HG03135 (cell line): ENCODE results near the gene APBA3.

Experiments
- ATAC-seq: cut with Tn5 transposase; IDR thresholded peaks from one replicate; pipeline ENCODE4 v1.9.1; 2021; ENCODE audit warnings: mild to moderate bottlenecking, moderate library complexity; ENCODE audit not compliant: unreplicated experiment

Gene APBA3

DNA sequence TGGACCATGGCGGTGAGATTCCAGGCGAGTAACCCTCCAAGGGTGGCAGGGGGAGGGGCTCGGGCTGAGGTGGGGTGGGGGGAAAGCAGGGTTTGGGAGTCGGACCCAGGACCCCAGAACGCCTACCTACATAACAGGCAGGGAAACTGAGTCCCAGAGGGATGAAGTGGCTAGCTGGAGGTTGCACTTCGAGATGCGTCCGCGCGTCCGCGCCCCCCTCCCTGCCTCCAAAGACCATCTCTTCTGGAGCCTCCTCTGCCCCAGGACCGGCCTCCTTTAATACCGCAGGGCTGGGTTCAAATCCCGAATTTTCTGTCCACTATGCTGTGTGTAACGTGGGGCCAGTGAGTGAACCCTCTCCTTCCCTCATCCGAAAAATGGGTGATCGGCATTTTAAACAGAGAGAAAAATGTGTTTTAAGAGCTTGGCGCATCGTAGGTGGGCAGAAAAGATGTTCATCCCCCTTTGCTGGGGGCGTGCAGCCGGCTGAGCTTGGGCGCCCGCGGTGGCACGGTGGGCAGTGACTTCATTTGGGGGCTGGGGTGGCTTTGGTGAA is 39.5 kb downstream of the APBA3 start:
- ATAC-seq = no peak

DNA sequence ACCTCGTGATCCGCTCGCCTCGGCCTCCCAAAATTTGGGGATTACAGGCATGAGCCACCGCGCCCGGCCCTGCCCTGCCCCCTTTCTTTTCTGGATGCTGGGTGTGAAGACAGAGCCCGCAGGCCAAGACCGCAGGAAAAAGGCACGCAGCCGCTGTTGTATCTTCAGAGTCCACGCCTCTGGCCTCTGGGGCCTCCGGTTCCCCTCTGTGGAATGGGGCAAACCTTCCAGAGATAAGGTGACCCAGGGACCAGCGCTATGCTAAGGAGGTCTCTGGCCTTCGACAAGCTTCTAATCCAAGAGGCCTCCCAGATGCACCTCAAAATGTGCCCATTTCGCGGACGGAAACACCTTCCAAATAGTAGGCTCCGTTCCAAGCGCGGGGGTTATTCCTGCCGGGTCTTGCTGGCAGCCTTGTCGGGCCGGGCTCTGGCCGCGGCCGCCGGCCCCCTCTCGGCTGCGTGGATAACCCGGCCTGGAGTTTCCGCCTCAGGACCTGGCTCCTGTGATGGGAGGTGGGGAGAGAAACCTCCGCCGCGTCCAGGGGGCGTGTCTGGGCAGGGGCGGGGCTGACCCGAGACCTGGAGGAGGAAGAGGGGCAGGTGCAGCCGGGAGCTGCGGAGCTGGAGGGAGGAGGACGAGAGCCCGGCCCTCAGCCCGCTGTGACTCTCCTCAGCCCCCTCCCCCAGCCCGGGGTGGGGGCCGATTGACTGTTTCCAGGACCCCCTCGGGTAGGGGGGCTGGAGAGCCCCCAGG is 40.2 kb downstream of the APBA3 start:
- no peak for ATAC-seq

DNA sequence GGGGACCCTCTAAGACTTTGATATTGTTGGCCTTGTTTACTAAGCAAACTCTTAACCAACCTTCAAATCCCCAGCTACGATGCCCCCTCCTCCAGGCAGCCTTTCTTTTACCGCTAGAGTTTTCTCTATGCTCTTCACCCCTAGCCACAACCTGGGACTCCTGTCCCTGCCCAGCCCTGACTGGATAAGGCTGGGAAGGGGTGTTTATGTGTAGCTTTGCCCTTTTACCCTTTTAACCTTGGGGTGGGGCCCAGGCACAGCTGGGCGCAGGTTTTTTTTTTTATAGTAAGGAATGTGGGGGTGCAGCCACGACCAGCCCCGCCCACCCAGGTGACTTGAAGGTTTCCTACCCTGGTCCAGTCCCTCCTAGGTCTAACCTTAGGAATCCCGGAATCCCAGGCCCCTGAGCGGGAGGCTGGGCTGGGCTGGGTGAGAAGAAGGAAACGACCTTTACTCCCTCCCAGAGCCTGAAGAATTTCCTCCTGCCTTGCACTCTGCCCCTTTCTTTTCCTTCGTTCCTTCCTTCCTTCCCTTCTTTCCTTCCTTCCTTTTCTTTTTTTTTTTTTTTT is 41.1 kb downstream of the APBA3 start:
- no peak for ATAC-seq

DNA sequence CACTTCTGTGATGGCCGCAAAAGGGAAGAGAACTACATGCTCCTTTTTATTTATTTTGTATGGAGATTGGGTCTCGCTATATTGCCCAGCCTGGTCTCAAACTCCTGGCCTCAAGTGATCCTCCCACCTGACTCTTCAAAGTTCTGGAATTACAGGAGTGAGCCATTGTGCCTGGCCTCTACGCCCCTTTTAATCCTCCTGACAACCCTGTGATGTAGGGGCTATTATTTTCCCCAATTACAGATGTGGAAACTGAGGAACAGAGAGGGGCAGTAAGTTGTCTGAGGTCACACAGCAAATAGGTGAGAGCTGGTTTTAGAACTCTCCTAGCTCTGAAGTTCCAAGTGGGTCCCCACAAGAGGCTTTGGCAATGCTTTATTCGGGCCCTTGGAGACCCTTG is 41.6 kb downstream of the APBA3 start:
- no peak for ATAC-seq

DNA sequence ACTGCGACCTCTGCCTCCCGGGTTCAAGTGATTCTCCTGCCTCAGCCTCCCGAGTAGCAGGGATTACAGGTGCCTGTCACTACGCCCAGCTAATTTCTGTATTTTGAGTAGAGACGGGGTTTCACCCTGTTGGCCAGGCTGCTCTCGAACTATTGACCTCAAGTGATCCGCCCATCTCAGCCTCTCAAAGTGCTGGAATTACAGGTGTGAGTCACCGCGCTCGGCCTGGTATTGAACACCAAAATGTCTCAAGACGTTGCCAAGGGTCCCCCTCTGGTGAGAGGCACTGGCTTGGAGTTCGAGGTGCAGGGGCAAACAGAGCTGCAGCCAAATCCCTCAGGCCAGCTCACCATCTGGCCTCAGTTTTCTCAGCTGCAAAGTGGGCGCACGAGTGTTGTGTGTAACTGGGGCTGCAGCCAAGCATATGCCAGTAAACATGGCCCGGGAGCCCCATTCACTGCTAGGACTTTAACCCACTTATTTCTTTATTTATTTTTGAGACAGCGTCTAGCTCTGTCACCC is 45.3 kb downstream of the APBA3 start:
- ATAC-seq = no peak

DNA sequence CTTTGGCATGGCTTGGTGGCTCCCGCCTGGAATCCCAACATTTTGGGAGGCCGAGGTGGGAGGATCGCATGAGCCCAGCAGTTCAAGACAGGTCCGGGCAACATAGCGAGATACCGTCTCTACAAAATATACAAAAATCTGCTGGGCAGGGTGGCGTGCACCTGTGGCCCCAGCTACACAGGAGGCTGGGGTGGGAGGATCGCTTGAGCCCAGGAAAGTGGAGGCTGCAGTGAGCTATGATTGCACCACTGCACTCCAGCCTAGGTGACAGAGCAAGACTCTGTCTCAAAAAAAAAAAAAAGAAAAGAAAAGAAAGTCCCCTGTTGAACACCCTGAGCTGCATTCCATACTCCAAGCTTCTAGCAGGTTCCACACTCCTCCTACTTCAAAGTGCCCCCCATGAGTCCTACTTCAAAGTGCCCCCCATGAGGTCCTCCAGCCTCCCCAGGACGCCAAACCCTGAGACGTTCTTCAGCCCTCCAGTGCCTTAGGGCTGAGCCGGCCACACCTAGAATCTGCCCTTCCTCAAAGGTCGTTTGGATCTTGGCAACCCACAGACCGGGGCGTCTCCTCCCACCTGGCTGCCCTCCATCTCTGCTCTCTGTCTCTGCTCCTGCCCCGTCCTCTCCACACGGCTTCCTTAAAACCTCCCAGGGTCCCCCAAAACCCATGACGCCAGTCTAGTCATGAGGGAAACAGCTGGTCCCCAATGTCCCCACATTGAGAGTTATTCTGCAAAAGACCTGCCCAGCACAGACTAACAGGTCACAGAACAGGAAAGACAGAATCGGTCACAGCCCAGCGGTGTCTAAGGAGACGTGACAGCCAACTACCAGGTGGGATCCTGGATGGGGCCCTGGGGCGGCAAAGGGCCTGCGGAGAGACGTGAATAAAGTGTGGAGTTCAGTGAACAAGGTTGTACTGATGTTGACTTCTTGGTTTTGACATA is 48.6 kb downstream of the APBA3 start:
- no peak for ATAC-seq

DNA sequence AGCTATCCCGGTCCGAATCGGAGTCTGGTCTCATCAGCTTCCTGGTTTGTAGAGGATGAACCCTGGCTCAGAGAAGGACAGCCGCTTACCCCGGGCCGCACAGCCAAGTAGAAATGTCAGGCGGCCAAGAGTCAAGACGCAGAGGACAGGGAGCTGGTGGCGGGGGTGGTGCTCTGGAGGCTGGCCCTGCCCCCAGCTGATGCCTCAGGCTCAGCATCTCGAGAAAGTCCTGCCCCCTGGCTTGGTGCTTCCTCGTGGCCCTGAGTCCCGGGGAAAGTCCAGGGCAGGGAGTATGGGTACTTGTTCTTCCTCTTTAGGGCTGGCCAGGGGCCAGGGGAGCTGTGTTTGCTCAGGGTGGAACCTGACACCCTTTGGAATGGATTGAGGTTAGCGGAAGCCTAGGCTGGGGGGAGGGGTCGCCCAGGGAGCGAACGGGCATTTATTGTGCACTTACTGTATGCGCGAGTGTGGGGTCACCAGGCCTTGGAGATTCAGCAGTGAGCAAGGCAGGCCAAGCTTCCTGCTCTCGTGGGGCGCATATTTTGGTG is 51.2 kb downstream of the APBA3 start:
- ATAC-seq = no peak

DNA sequence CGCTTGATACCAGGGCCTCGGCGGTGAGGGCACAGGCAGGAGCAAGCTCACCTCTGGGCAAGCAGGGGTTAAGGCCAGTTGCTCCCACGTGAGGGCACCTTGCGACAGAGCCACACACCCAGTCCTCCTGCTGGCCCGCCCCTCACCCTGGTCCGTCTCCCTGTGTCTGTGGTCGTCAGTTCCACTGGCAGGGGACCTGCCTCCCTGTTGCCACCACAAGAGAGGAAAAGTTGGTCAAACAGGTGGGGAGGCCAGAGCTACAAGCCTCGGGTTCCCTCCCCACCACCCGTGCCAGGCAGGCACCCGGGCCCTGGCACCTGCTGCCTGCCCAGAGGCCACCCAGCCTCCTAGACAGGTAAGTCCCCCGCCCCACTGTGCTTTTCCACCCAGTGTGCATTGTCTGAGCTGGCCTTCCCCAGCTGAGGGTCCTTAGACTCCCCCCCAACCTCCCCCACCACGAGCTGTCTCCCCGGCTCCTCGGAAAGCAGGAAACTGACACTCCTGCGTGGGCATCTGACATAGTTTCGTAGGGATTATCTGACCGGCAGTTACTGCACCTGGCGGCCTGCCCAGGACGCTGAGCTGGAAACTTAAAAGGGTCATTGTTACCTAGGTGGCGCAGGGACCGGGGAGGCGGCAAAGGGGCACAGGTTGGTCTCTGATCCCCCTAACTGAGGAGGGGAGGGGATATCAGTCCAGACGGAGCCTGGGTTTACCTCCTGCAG is 53.1 kb downstream of the APBA3 start, which contains the start of gene TJP3:
TJP3 (plus strand) TSS at position 178 of the 725 bp plus-strand sequence. CDS start 20,049 bp downstream, outside the sequence.
- no peak for ATAC-seq

DNA sequence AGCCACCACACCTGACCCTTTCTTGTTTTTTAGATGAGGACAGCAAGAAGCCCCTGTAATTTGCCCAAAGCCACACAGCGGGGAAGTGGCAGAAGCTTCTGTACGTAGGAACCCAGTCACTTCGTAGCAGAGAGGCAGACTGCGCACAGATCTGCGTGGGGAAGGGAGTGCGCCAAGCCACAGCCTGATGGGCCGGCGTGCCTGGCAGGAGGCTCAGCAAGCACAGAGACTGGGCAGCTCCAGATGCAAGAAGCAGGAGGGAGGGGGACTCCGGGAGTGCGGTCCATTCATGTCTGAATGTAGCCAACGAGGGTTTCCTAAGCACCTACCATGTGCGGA is 53.7 kb downstream of the APBA3 start:
- ATAC-seq = no peak

DNA sequence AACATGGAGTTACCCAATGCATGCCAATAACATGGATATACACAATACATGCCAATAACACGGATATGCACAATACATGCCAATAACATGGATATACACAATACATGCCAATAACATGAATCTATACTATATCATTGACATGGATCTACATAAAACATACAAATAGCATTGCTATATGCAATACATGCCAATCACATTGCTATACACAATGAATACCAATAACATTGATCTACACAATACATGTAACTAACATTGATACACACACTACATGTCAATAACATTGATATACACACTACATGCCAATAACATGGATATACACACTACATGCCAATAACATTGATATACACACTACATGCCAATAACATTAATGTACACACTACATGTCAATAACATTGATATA is 60.3 kb downstream of the APBA3 start:
- no peak for ATAC-seq
